HG03135 (cell line): Measurements from ENCODE around the gene IPCEF1.
"Not testable (repeated sequence)": the region's sequence is repeated elsewhere in the genome, so short reads cannot be mapped to it uniquely, and the experiment has no call there.

Experiments
- ATAC-seq: cut with Tn5 transposase; IDR thresholded peaks from one replicate; pipeline ENCODE4 v1.9.1; 2021; ENCODE audit warnings: mild to moderate bottlenecking, moderate library complexity; ENCODE audit not compliant: unreplicated experiment

The IPCEF1 gene

GRCh38 chr6:154341336-154341735 is 15.3 kb downstream of the IPCEF1 start:
- no peak for ATAC-seq

GRCh38 chr6:154337406-154338005 is 19.1 kb downstream of the IPCEF1 start:
- no peak for ATAC-seq

GRCh38 chr6:154334147-154334546 is 22.5 kb downstream of the IPCEF1 start:
- ATAC-seq = peak; percentile 67

- ATAC-seq = no peak
Observed at GRCh38 chr6:154331750-154332149, 24.9 kb downstream of the IPCEF1 start.

GRCh38 chr6:154329350-154330170 is 27.0 kb downstream of the IPCEF1 start:
- no peak for ATAC-seq

- ATAC-seq = not testable (repeated sequence)
Observed at GRCh38 chr6:154327313-154327712, 29.3 kb downstream of the IPCEF1 start.

GRCh38 chr6:154325142-154325541 is 31.5 kb downstream of the IPCEF1 start:
- ATAC-seq = no peak

GRCh38 chr6:154320181-154320580 is 36.4 kb downstream of the IPCEF1 start:
- no peak for ATAC-seq

GRCh38 chr6:154319231-154319858 is 37.3 kb downstream of the IPCEF1 start:
- ATAC-seq = peak; percentile 53

GRCh38 chr6:154318721-154319120 is 37.9 kb downstream of the IPCEF1 start:
- ATAC-seq = no peak

GRCh38 chr6:154316131-154316530 is 40.5 kb downstream of the IPCEF1 start:
- no peak for ATAC-seq

- no peak for ATAC-seq
Observed at GRCh38 chr6:154314084-154314483, 42.5 kb downstream of the IPCEF1 start.

GRCh38 chr6:154308986-154309385 is 47.6 kb downstream of the IPCEF1 start:
- ATAC-seq = no peak

- ATAC-seq = no peak
Observed at GRCh38 chr6:154307696-154308425, 48.7 kb downstream of the IPCEF1 start.

GRCh38 chr6:154307147-154307546 is 49.5 kb downstream of the IPCEF1 start:
- ATAC-seq = not testable (repeated sequence)

- ATAC-seq = peak; percentile 68
Observed at GRCh38 chr6:154306696-154307095, 49.9 kb downstream of the IPCEF1 start.

GRCh38 chr6:154304191-154304590 is 52.4 kb downstream of the IPCEF1 start:
- no peak for ATAC-seq

- ATAC-seq = not testable (repeated sequence)
Observed at GRCh38 chr6:154303642-154304041, 53.0 kb downstream of the IPCEF1 start.

- peak; percentile 88 for ATAC-seq
Observed at GRCh38 chr6:154301839-154302752, 54.5 kb downstream of the IPCEF1 start.

GRCh38 chr6:154301086-154301625 is 55.4 kb downstream of the IPCEF1 start:
- ATAC-seq = no peak
